WTC11 (cell line): ENCODE measurements around the gene PXYLP1. TPM values are rescaled to one million over a fixed set of nuclear protein-coding genes. Genes with fewer than 3 reads are reported as not detected.

Source experiments
- ATAC-seq: fragments of 200-7000 bp; cut with Tn5 transposase; 2 replicates; pipeline ENCODE4 v1.10.0; 2021; ENCODE audit warnings: mild to moderate bottlenecking, moderate library complexity
- CTCF ChIA-PET: fragments of 300-600 bp; sonication (Branson Sonifier 250); formaldehyde crosslinking; loops from one replicate; lab custom pipeline; 2021; ENCODE audit warnings: antibody characterized with exemption; lab: Charles Lee
- POLR2A ChIA-PET: fragments of 350-600 bp; sonication (Branson Sonifier 250); formaldehyde crosslinking; loops from one replicate; lab custom pipeline; 2021; ENCODE audit warnings: antibody characterized with exemption; lab: Charles Lee
- DNase-seq: peaks from one replicate; pipeline ENCODE4 v3.0.0; 2021; ENCODE audit warnings: low spot score
- H3K27ac Mint-ChIP-seq: 2 replicates; pipeline ENCODE4 v1.8.0; 2021; ENCODE audit warnings: mixed read lengths
- H3K27me3 Mint-ChIP-seq: 2 replicates; pipeline ENCODE4 v1.8.0; 2021; ENCODE audit warnings: low read depth, mild to moderate bottlenecking, moderate library complexity, mixed read lengths
- H3K36me3 Mint-ChIP-seq: 2 replicates; pipeline ENCODE4 v1.8.0; 2021; ENCODE audit warnings: mixed read lengths
- H3K4me1 Mint-ChIP-seq: 2 replicates; pipeline ENCODE4 v1.8.0; 2022; ENCODE audit warnings: mixed read lengths
- H3K4me3 Mint-ChIP-seq: 2 replicates; pipeline ENCODE4 v1.8.0; 2021; ENCODE audit warnings: mild to moderate bottlenecking, moderate library complexity, mixed read lengths
- H3K9me3 Mint-ChIP-seq: 2 replicates; pipeline ENCODE4 v1.8.0; 2021; ENCODE audit warnings: mixed read lengths
- AFF4 ChIP-seq: sonication (generic); formaldehyde crosslinking; IDR thresholded peaks from 2 replicates; pipeline ENCODE4 v1.8.1; 2023; ENCODE audit warnings: mild to moderate bottlenecking, missing genetic modification reagents, borderline replicate concordance
- CTCF ChIP-seq: fragments of 200-600 bp; IDR thresholded peaks from 2 replicates; pipeline ENCODE4 v1.8.0; 2022; ENCODE audit warnings: antibody characterized with exemption
- E2F1 ChIP-seq: sonication (generic); formaldehyde crosslinking; IDR thresholded peaks from 2 replicates; pipeline ENCODE4 v1.8.0; 2022; ENCODE audit warnings: mild to moderate bottlenecking, missing genetic modification reagents
- GRHL2 ChIP-seq: fragments of 250-450 bp; sonication (Bioruptor Pico); IDR thresholded peaks from 2 replicates; pipeline ENCODE4 v1.8.0; 2022; ENCODE audit warnings: mild to moderate bottlenecking, moderate library complexity; ENCODE audit not compliant: insufficient replicate concordance, severe bottlenecking
- IRF1 ChIP-seq: sonication (generic); formaldehyde crosslinking; IDR thresholded peaks from 2 replicates; pipeline ENCODE4 v1.8.0; 2023; ENCODE audit warnings: missing genetic modification reagents
- NFYB ChIP-seq: sonication (generic); formaldehyde crosslinking; conservative IDR thresholded peaks from 2 replicates; pipeline ENCODE4 v1.8.0; 2022; ENCODE audit warnings: low read depth, missing genetic modification reagents
- SMAD4 ChIP-seq: sonication (generic); formaldehyde crosslinking; IDR thresholded peaks from 2 replicates; pipeline ENCODE4 v1.8.0; 2022; ENCODE audit warnings: mild to moderate bottlenecking, missing genetic modification reagents
- ZNF219 ChIP-seq: sonication (generic); formaldehyde crosslinking; IDR thresholded peaks from 2 replicates; pipeline ENCODE4 v1.8.0; 2023; ENCODE audit warnings: missing genetic modification reagents, mild to moderate bottlenecking, borderline replicate concordance
- ZNF232 ChIP-seq: sonication (generic); formaldehyde crosslinking; IDR thresholded peaks from 2 replicates; pipeline ENCODE4 v1.8.0; 2022; ENCODE audit warnings: mild to moderate bottlenecking, missing genetic modification reagents
- ZNF512 ChIP-seq: sonication (generic); formaldehyde crosslinking; IDR thresholded peaks from 2 replicates; pipeline ENCODE4 v1.8.1; 2022; ENCODE audit warnings: missing genetic modification reagents, borderline replicate concordance
- ZSCAN18 ChIP-seq: fragments of 250-450 bp; sonication (Bioruptor Pico); IDR thresholded peaks from 2 replicates; pipeline ENCODE4 v2.1.2; 2022; ENCODE audit warnings: mild to moderate bottlenecking, moderate library complexity
- total RNA-seq: library from RNA; stranded (reverse); gene quantifications from 3 replicates; pipeline ENCODE4 v1.2.3, GENCODE V29; 2021
- TF ChIP-seq, protein P1 (sequence below): fragments of 250-450 bp; sonication (Bioruptor Pico); conservative IDR thresholded peaks from 2 replicates; pipeline ENCODE4 v1.9.0; 2021; ENCODE audit warnings: mild to moderate bottlenecking

PXYLP1 gene
- total RNA-seq, 1 experiment from 2014 or later: 20.1 TPM

GRCh38 chr3:141212101-141212500 is 19.5 kb upstream of the PXYLP1 start:
- ATAC-seq: no peak
- Mint-ChIP-seq H3K4me3 (no peak overlapping the region), H3K36me3 (0 out of 2 replicates have a peak, but pooled peaks cover 3% of the 10 kb centered on the region), H3K4me1 (peaks cover 7% of the 10 kb centered on the region), H3K27me3 (no peaks in the 10 kb centered on the region), H3K27ac (no peak overlapping the region), H3K9me3 (peaks cover 8% of the 10 kb centered on the region; the same call in 1 of the 2 replicates)
- DNase-seq: no peak
- POLR2A ChIA-PET: no interaction called here
- CTCF ChIA-PET: interaction anchor here (1.6 kb wide), 1 partner anchor 19 kb away, joined by 8 read pairs; the partner anchor contains the start of gene PXYLP1
- TF ChIP-seq ZNF512: no peak
- TF ChIP-seq ZNF219: no peak
- TF ChIP-seq SMAD4 (CRISPR knock-in tag): no peak
- TF ChIP-seq, protein P1, sequence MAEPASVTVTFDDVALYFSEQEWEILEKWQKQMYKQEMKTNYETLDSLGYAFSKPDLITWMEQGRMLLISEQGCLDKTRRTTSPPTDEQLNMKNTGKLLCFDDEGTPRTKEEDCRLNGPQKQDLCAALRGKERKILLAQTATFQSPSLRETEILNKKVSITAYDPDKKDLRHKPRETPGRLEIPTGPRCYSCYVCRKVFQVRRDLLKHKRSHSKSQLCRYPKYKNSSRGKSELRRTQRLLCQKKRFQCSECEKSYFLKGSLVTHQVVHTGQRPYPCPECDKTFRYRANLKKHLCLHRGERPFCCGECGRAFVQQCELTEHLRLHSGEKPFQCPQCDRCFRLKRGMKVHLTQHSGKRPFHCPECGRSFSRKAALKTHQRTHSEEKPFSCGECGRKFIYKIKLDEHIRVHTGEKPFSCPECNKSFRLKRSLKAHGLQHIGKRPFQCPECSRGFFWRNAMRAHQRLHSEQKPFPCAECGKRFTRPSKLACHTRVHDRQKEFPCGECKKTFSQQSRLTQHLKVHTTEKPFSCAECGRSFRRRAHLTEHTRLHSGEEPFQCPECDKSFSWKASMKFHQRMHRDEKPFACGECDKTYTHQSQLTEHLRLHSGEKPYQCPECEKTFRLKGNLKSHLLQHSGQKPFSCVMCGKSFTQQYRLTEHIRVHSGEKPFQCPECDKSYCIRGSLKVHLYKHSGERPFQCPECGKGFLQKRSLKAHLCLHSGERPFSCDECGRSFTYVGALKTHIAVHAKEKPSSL (CRISPR knock-in tag): no peak
- TF ChIP-seq IRF1 (CRISPR knock-in tag): no peak
- TF ChIP-seq ZNF232: no peak
- no peak for TF ChIP-seq GRHL2 (CRISPR knock-in tag)
- no peak for TF ChIP-seq CTCF
- no peak for TF ChIP-seq ZSCAN18 (CRISPR knock-in tag)
- no peak for TF ChIP-seq AFF4 (CRISPR knock-in tag)
- TF ChIP-seq E2F1: no peak
- no peak for TF ChIP-seq NFYB
